GM23338 (cell line): ENCODE data around the gene PLEKHM2. TPM values are rescaled to one million over a fixed set of nuclear protein-coding genes. Genes with fewer than 3 reads are reported as not detected.

ENCODE experiments used
- ATAC-seq: fragments of 200-7000 bp; cut with Tn5 transposase; 3 replicates; pipeline ENCODE4 v1.9.1; 2020
- DNase-seq: peaks from one replicate; pipeline ENCODE4 v3.0.0-alpha.2; 2015; ENCODE audit warnings: low spot score
- H2AFZ ChIP-seq: fragments of 200-600 bp; sonication (generic); 2 replicates; pipeline ENCODE4 v1.8.0; 2016; ENCODE audit warnings: antibody characterized with exemption, mild to moderate bottlenecking, moderate library complexity
- H3F3A ChIP-seq: fragments of 200-600 bp; sonication (generic); replicated peaks from 2 replicates; pipeline ENCODE4 v1.8.0; 2017; ENCODE audit warnings: antibody characterized with exemption, mixed run types, low read depth
- H3K27ac ChIP-seq: fragments of 200-600 bp; sonication (generic); 2 replicates; pipeline ENCODE4 v1.6.1; 2016; ENCODE audit warnings: low read depth
- H3K27me3 ChIP-seq: fragments of 200-600 bp; sonication (generic); 2 replicates; pipeline ENCODE4 v1.8.0; 2016; ENCODE audit warnings: mild to moderate bottlenecking, mixed run types, moderate library complexity; ENCODE audit not compliant: insufficient read depth
- H3K36me3 ChIP-seq: fragments of 200-600 bp; sonication (generic); 2 replicates; pipeline ENCODE4 v1.8.0; 2016; ENCODE audit warnings: mild to moderate bottlenecking; ENCODE audit not compliant: insufficient read depth
- H3K4me1 ChIP-seq: fragments of 200-600 bp; sonication (generic); 2 replicates; pipeline ENCODE4 v1.8.0; 2016; ENCODE audit warnings: mild to moderate bottlenecking, moderate library complexity; ENCODE audit not compliant: insufficient read depth
- H3K4me2 ChIP-seq: fragments of 200-600 bp; sonication (generic); 2 replicates; pipeline ENCODE4 v1.7.1; 2017; ENCODE audit warnings: mixed run types
- H3K4me3 ChIP-seq: fragments of 200-600 bp; sonication (generic); 2 replicates; pipeline ENCODE4 v1.6.1; 2016; ENCODE audit warnings: mixed run types
- H3K79me2 ChIP-seq: fragments of 200-600 bp; sonication (generic); replicated peaks from 2 replicates; pipeline ENCODE4 v1.8.0; 2017; ENCODE audit warnings: mild to moderate bottlenecking; ENCODE audit not compliant: insufficient read depth
- H3K9me2 ChIP-seq: fragments of 200-600 bp; sonication (generic); 2 replicates; pipeline ENCODE4 v1.8.0; 2017; ENCODE audit not compliant: insufficient read depth
- H4K20me1 ChIP-seq: fragments of 200-600 bp; sonication (generic); replicated peaks from 2 replicates; pipeline ENCODE4 v1.8.0; 2017; ENCODE audit warnings: mild to moderate bottlenecking; ENCODE audit not compliant: insufficient read depth
- H3K27ac Mint-ChIP-seq: 2 replicates; pipeline ENCODE4 v1.8.0; 2020; ENCODE audit warnings: inconsistent platforms, mild to moderate bottlenecking, moderate library complexity, mixed read lengths
- H3K27me3 Mint-ChIP-seq: 3 replicates; pipeline ENCODE4 v1.8.0; 2022; ENCODE audit warnings: low read depth, mild to moderate bottlenecking, moderate library complexity, mixed read lengths, inconsistent platforms; ENCODE audit not compliant: insufficient read depth, poor library complexity
- H3K36me3 Mint-ChIP-seq: 3 replicates; pipeline ENCODE4 v1.8.0; 2021; ENCODE audit warnings: low read depth, mild to moderate bottlenecking, inconsistent platforms, moderate library complexity, mixed read lengths
- H3K4me1 Mint-ChIP-seq: 3 replicates; pipeline ENCODE4 v1.8.0; 2020; ENCODE audit warnings: mild to moderate bottlenecking, inconsistent platforms, mixed read lengths
- H3K4me3 Mint-ChIP-seq: 3 replicates; pipeline ENCODE4 v1.8.0; 2021; ENCODE audit warnings: moderate library complexity, mild to moderate bottlenecking, inconsistent platforms, mixed read lengths
- H3K9me3 Mint-ChIP-seq: 3 replicates; pipeline ENCODE4 v1.8.0; 2020; ENCODE audit warnings: moderate library complexity, mild to moderate bottlenecking, inconsistent platforms, mixed read lengths
- CREB1 ChIP-seq: fragments of 250-450 bp; sonication (Bioruptor Pico); IDR thresholded peaks from 2 replicates; pipeline ENCODE4 v1.5.0; 2020; ENCODE audit warnings: low read depth, mild to moderate bottlenecking, moderate library complexity
- EZH2 ChIP-seq: fragments of 200-600 bp; sonication (generic); IDR thresholded peaks from one replicate; pipeline ENCODE4 v1.8.0; 2017; ENCODE audit warnings: antibody characterized with exemption, mild to moderate bottlenecking, low read depth; ENCODE audit not compliant: unreplicated experiment
- EZH2phosphoT487 ChIP-seq: fragments of 200-600 bp; sonication (generic); IDR thresholded peaks from one replicate; pipeline ENCODE4 v1.8.1; 2018; ENCODE audit warnings: antibody characterized with exemption; ENCODE audit not compliant: unreplicated experiment
- JUNB ChIP-seq: IDR thresholded peaks from one replicate; pipeline ENCODE4 v1.6.1; 2016; ENCODE audit warnings: antibody characterized with exemption; ENCODE audit not compliant: unreplicated experiment
- NANOG ChIP-seq: IDR thresholded peaks from 2 replicates; pipeline ENCODE4 v1.6.1; 2016; ENCODE audit warnings: antibody characterized with exemption, borderline replicate concordance
- POLR2AphosphoS5 ChIP-seq: IDR thresholded peaks from 2 replicates; pipeline ENCODE4 v1.6.1; 2016; ENCODE audit warnings: antibody characterized with exemption, low read depth
- STAT1 ChIP-seq: IDR thresholded peaks from one replicate; pipeline ENCODE4 v1.6.1; 2016; ENCODE audit warnings: antibody characterized with exemption; ENCODE audit not compliant: unreplicated experiment
- ZNF114 ChIP-seq: fragments of 250-450 bp; sonication (Bioruptor Pico); IDR thresholded peaks from 2 replicates; pipeline ENCODE4 v1.5.0; 2020; ENCODE audit warnings: mild to moderate bottlenecking, moderate library complexity
- polyA plus RNA-seq: library from polyadenylated mRNA; unstranded; fragments of >200 nt; fragmentation: Nextera tagmentation; extraction: Ambion mirVana; gene quantifications from 2 replicates; pipeline ENCODE4 v1.2.1, GENCODE V29; 2016
- total RNA-seq: library from RNA; depleted of rRNA; stranded (reverse); fragments of >200 nt; shearing (Covaris generic); gene quantifications from 2 replicates; pipeline ENCODE4 v1.2.3, GENCODE V29; 2014
- TF ChIP-seq, protein P1 (sequence below), 2 experiments: fragments of 200-600 bp in 1 of 2; sonication (generic) in 1 of 2; conservative IDR thresholded peaks; 2 replicates each; pipeline versions ENCODE4 v1.5.1 to v1.6.1; 2016 to 2017; ENCODE audit warnings: antibody characterized with exemption in 2 of 2, low read depth in 2 of 2, mild to moderate bottlenecking in 2 of 2, moderate library complexity in 1 of 2
- TF ChIP-seq, protein P2 (sequence below): IDR thresholded peaks from 2 replicates; pipeline ENCODE4 v1.6.1; 2016; ENCODE audit warnings: antibody characterized with exemption
- TF ChIP-seq, protein P3 (sequence below): fragments of 250-450 bp; sonication (Bioruptor Pico); IDR thresholded peaks from 2 replicates; pipeline ENCODE4 v1.5.0; 2020; ENCODE audit warnings: mild to moderate bottlenecking, moderate library complexity

PLEKHM2 gene
- total and polyA plus RNA-seq, 2 experiments from 2014 or later: 11.2 to 40.0 TPM

DNA sequence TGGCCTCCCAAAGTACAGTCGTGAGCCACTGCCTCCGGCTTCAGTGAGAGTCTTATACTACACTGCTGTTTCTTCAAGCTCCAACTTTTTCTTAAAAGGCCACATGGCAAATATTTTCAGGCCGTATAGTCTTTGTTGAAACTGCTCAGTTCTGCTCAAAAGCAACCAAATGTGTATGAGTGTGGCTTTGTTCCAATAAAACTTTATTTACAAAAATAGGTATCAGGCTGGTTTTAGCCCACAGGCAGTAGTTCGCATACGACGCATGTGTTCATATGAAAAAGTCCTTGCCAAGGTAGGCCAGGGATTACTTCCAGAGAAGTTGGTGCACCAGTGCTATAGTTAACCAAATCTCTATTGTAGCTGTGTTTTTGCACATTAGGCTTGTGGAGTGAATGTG, 6.2 kb downstream of the PLEKHM2 start:
- H3K4me3 ChIP-seq: no peak overlapping the region
- H4K20me1 ChIP-seq: peaks cover 15% of the 10 kb centered on the region
- no peaks in the 10 kb centered on the region for H3K27me3 ChIP-seq
- peaks cover 6% of the 10 kb centered on the region for H3K4me1 ChIP-seq
- no peaks in the 10 kb centered on the region for H3K9me3 Mint-ChIP-seq
- TF ChIP-seq NANOG (no peak), CREB1 (CRISPR knock-in tag) (no peak), ZNF114 (CRISPR knock-in tag) (no peak), EZH2phosphoT487 (no peak), EZH2 (no peak), STAT1 (no peak), JUNB (no peak), POLR2AphosphoS5 (no peak)
- TF ChIP-seq, protein P1, sequence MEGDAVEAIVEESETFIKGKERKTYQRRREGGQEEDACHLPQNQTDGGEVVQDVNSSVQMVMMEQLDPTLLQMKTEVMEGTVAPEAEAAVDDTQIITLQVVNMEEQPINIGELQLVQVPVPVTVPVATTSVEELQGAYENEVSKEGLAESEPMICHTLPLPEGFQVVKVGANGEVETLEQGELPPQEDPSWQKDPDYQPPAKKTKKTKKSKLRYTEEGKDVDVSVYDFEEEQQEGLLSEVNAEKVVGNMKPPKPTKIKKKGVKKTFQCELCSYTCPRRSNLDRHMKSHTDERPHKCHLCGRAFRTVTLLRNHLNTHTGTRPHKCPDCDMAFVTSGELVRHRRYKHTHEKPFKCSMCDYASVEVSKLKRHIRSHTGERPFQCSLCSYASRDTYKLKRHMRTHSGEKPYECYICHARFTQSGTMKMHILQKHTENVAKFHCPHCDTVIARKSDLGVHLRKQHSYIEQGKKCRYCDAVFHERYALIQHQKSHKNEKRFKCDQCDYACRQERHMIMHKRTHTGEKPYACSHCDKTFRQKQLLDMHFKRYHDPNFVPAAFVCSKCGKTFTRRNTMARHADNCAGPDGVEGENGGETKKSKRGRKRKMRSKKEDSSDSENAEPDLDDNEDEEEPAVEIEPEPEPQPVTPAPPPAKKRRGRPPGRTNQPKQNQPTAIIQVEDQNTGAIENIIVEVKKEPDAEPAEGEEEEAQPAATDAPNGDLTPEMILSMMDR (conservative IDR thresholded peaks at IDR 0.05; ENCODE audit: low read depth in 2 of 2): no peak
- TF ChIP-seq, protein P2, sequence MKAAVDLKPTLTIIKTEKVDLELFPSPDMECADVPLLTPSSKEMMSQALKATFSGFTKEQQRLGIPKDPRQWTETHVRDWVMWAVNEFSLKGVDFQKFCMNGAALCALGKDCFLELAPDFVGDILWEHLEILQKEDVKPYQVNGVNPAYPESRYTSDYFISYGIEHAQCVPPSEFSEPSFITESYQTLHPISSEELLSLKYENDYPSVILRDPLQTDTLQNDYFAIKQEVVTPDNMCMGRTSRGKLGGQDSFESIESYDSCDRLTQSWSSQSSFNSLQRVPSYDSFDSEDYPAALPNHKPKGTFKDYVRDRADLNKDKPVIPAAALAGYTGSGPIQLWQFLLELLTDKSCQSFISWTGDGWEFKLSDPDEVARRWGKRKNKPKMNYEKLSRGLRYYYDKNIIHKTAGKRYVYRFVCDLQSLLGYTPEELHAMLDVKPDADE: no peak
- H3K36me3 Mint-ChIP-seq: 0 out of 3 replicates have a peak, but pooled peaks cover 5% of the 10 kb centered on the region
- peaks cover 71% of the 10 kb centered on the region for H3K79me2 ChIP-seq
- H3K27ac ChIP-seq: no peak overlapping the region
- H3K4me3 Mint-ChIP-seq: no peak overlapping the region
- 0 out of 2 replicates have a peak, but pooled peaks cover 4% of the 10 kb centered on the region for H3F3A ChIP-seq
- no peak overlapping the region for H2AFZ ChIP-seq
- no peak overlapping the region for H3K4me2 ChIP-seq
- peaks cover 5% of the 10 kb centered on the region; the same call in 2 of the 3 replicates for H3K4me1 Mint-ChIP-seq
- H3K9me2 ChIP-seq: no peaks in the 10 kb centered on the region
- ATAC-seq (no peak), DNase-seq (no peak)
- peaks cover 7% of the 10 kb centered on the region for H3K27me3 Mint-ChIP-seq
- H3K27ac Mint-ChIP-seq: no peak overlapping the region
- H3K36me3 ChIP-seq: no peaks in the 10 kb centered on the region

DNA sequence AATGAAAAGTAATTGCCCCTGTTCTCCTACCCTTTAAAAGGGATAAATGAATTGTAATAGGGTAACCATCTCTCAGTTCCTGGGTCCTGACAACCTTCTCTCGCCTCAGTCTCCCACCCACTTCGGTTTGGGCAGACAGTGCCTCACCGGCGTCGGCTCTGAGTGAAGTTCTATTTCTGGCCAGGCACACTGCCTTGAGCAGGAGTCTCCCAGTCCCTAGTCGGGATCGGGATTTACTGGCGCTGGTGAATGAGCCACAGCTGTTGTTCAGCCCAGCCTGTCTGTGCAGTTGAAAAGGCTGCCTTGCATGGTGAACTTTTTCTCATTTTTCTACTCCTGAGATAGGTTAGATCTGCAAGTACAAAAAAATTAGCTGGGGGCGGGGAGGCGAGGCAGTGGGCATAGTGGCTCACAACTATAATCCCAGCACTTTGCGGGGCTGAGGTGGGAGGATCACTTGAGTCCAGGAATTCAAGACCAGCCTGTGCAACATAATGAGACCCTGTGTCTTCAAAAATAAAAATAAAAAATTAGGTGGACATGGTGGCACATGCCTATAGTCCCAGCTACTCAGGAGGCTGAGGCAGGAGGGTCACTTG, 7.4 kb downstream of the PLEKHM2 start:
- H3K4me3 ChIP-seq: no peak overlapping the region
- Mint-ChIP-seq H3K27me3 (peaks cover 6% of the 10 kb centered on the region), H3K4me3 (no peak overlapping the region)
- TF ChIP-seq, protein P1 (conservative IDR thresholded peaks at IDR 0.05; ENCODE audit: low read depth in 2 of 2): no peak
- TF ChIP-seq JUNB (no peak), POLR2AphosphoS5 (no peak)
- TF ChIP-seq, protein P3, sequence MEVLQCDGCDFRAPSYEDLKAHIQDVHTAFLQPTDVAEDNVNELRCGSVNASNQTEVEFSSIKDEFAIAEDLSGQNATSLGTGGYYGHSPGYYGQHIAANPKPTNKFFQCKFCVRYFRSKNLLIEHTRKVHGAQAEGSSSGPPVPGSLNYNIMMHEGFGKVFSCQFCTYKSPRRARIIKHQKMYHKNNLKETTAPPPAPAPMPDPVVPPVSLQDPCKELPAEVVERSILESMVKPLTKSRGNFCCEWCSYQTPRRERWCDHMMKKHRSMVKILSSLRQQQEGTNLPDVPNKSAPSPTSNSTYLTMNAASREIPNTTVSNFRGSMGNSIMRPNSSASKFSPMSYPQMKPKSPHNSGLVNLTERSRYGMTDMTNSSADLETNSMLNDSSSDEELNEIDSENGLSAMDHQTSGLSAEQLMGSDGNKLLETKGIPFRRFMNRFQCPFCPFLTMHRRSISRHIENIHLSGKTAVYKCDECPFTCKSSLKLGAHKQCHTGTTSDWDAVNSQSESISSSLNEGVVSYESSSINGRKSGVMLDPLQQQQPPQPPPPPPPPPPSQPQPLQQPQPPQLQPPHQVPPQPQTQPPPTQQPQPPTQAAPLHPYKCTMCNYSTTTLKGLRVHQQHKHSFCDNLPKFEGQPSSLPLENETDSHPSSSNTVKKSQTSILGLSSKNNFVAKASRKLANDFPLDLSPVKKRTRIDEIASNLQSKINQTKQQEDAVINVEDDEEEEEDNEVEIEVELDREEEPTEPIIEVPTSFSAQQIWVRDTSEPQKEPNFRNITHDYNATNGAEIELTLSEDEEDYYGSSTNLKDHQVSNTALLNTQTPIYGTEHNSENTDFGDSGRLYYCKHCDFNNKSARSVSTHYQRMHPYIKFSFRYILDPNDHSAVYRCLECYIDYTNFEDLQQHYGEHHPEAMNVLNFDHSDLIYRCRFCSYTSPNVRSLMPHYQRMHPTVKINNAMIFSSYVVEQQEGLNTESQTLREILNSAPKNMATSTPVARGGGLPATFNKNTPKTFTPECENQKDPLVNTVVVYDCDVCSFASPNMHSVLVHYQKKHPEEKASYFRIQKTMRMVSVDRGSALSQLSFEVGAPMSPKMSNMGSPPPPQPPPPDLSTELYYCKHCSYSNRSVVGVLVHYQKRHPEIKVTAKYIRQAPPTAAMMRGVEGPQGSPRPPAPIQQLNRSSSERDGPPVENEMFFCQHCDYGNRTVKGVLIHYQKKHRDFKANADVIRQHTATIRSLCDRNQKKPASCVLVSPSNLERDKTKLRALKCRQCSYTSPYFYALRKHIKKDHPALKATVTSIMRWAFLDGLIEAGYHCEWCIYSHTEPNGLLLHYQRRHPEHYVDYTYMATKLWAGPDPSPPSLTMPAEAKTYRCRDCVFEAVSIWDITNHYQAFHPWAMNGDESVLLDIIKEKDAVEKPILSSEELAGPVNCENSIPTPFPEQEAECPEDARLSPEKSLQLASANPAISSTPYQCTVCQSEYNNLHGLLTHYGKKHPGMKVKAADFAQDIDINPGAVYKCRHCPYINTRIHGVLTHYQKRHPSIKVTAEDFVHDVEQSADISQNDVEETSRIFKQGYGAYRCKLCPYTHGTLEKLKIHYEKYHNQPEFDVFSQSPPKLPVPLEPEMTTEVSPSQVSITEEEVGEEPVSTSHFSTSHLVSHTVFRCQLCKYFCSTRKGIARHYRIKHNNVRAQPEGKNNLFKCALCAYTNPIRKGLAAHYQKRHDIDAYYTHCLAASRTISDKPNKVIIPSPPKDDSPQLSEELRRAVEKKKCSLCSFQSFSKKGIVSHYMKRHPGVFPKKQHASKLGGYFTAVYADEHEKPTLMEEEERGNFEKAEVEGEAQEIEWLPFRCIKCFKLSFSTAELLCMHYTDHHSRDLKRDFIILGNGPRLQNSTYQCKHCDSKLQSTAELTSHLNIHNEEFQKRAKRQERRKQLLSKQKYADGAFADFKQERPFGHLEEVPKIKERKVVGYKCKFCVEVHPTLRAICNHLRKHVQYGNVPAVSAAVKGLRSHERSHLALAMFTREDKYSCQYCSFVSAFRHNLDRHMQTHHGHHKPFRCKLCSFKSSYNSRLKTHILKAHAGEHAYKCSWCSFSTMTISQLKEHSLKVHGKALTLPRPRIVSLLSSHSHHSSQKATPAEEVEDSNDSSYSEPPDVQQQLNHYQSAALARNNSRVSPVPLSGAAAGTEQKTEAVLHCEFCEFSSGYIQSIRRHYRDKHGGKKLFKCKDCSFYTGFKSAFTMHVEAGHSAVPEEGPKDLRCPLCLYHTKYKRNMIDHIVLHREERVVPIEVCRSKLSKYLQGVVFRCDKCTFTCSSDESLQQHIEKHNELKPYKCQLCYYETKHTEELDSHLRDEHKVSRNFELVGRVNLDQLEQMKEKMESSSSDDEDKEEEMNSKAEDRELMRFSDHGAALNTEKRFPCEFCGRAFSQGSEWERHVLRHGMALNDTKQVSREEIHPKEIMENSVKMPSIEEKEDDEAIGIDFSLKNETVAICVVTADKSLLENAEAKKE (CRISPR knock-in tag): no peak

More for the DNA sequence above, 7.4 kb downstream of the PLEKHM2 start:
- H3K27me3 ChIP-seq: no peaks in the 10 kb centered on the region
- ATAC-seq (no peak), DNase-seq (no peak)
- H3F3A ChIP-seq: no peaks in the 10 kb centered on the region
- H3K4me1 Mint-ChIP-seq: no peaks in the 10 kb centered on the region
- H3K9me2 ChIP-seq: no peaks in the 10 kb centered on the region
- 0 out of 3 replicates have a peak, but pooled peaks cover 7% of the 10 kb centered on the region for H3K36me3 Mint-ChIP-seq
- no peak overlapping the region for H3K27ac ChIP-seq
- H3K79me2 ChIP-seq: peaks cover 59% of the 10 kb centered on the region
- no peak overlapping the region for H3K4me2 ChIP-seq
- H3K36me3 ChIP-seq: no peaks in the 10 kb centered on the region
- no peak overlapping the region for H3K27ac Mint-ChIP-seq
- no peaks in the 10 kb centered on the region for H3K4me1 ChIP-seq
- no peaks in the 10 kb centered on the region for H3K9me3 Mint-ChIP-seq
- peaks cover 15% of the 10 kb centered on the region for H4K20me1 ChIP-seq
- no peak overlapping the region for H2AFZ ChIP-seq
